Measurements from ENCODE around the gene GZMM.
A peak's percentile ranks its signal among the peaks of the same experiment; 100 is the strongest.

The GZMM gene

DNA sequence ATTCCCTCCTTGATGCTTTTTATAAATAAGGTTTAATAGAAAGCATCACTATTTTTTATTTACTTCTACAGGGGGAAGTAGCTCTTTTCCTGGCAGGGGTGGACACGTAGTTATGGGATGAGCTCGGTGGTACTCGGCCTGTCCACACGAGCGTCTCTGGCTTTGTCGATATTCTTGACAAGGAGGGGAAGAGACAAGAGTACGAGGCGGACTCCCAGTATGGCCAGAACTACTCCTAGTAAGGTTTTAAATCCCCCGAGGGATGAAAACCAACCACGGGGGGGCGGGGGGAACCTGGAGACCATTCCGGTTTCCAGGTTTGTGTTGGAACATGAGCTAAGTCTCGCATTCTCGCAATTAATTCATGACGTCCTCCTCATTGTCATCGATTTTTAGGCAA lies 23.0 kb downstream of the GZMM start:
- no peak for DNase-seq (ENCODE audit: low read depth)

DNA sequence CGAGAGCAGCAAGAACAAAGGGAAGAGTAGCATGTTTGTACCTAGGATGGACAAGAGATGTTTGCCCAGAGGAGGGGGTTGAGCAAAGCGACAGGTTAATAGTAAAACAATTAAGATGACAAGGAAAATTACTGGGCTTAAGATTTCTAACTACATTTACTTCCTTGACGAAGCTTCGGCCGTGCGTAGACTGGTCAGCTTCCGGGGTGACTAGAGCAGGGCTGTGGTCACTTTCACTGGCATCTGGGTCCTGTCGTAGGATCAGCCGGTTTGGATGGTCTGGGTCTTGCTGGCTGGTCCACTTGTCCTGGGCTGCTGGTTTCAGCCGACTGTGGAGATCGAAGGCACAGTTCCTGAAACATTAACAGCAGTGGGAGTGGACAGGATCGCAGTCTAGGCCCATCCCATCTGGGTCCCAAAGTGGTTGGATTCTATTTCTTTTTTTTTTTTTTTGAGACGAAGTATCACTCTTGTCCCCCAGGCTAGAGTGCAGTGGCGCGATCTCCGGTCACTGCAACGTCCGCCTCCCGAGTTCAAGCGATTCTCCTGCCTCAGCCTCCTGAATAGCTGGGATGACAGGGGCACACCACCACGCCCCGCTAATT lies 23.5 kb downstream of the GZMM start:
- DNase-seq (ENCODE audit: low read depth): no peak

DNA sequence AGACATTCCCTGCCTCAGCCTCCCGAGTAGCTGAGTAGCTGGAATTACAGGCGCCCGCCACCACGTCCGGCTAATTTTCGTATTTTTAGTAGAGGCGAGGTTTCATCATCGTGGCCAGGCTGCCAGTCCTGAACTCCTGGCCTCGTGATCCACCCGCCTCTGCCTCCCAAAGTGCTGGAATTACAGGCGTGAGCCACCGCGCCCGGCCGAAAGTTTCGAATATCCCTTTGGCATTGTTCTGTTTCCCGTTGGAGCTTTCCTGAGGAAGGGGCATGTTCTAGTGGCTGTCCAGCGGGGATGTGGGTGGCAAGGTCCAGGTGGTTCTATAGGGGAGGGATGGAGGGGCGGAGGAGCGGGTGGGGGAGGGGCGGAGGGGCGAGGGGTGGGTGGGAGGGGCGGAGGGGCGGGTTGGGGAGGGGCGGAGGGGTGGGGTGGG lies 26.4 kb downstream of the GZMM start:
- no peak for DNase-seq (ENCODE audit: low read depth)

DNA sequence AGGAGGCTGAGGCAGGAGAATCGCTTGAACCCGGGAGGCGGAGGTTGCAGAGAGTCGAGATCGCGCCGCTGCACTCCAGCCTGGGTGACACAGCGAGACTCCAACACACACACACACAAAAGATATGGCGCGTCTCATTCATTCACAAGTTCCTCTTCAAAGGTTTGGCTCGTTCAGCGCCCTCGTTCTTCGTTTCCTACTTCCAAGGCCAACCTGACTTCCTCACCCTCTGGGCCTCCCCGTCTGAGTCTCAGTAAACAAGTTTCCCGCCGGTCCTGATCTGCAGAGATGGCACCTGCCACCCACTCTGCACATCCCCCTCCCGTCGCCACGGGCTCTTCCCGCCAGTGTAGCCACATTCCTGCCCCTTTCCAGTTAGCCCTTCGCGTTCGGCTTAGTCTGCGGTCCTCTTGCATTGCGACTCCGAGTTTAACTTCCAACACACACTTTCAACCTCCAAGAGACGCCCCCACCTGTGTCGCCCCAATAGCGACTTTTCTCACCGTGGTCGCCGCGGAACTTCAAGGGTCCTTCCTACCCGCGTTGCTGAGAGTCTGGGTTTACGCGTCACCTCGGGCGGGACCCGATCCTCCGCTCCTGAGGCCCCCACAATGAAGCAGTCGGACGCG lies 27.2 kb downstream of the GZMM start:
- peak; percentile 55 for DNase-seq (ENCODE audit: low read depth)

DNA sequence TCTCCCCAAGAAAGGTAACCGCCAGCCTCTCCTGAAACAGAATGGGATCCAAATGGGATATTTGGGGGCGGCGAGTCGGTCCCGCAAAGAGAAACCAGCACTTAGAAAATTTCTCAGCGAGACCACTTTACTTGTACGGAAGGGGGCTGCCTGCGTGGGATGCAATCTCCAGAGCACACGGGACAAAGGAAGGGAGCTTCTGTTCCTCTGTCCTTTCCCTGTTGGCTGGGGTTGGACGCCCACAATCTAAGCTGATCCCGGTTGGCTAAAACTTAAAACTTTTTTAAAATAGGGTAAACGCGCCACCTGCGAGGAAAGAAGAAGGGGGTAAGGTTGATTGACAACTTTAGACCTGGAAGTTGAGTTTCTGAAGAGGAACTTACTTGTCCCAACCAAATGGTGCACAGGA lies 27.7 kb downstream of the GZMM start:
- DNase-seq (ENCODE audit: low read depth): peak; percentile 64

DNA sequence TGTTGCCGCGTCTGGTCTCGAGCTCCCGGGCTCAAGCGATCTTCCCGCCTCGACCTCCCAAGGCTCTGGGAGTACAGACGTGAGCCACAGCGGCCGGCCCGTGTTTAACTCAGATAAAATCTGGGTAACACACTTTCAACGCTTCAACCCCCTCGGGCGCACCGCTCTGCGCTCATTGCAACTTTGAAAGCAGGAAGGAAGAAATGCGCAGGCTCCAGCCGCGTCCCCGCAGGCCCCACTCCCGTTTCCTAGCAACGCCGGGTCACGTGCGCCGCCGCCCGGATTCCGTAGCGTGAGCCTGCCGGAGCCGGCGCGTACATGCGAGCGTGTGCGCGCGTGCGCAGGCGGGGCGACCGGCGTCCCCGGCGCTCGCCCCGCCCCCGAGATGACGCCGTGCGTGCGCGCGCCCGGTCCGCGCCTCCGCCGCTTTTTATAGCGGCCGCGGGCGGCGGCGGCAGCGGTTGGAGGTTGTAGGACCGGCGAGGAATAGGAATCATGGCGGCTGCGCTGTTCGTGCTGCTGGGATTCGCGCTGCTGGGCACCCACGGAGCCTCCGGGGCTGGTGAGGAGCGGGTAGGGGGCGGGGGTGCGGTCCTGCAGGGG lies 28.4 kb downstream of the GZMM start, which contains the start of gene BSG:
Gene BSG, plus strand, starts transcription at position 457 of the 603 bp plus-strand sequence. Its CDS starts 39 bp downstream, at position 496.
- DNase-seq (ENCODE audit: low read depth): peak; percentile 99

DNA sequence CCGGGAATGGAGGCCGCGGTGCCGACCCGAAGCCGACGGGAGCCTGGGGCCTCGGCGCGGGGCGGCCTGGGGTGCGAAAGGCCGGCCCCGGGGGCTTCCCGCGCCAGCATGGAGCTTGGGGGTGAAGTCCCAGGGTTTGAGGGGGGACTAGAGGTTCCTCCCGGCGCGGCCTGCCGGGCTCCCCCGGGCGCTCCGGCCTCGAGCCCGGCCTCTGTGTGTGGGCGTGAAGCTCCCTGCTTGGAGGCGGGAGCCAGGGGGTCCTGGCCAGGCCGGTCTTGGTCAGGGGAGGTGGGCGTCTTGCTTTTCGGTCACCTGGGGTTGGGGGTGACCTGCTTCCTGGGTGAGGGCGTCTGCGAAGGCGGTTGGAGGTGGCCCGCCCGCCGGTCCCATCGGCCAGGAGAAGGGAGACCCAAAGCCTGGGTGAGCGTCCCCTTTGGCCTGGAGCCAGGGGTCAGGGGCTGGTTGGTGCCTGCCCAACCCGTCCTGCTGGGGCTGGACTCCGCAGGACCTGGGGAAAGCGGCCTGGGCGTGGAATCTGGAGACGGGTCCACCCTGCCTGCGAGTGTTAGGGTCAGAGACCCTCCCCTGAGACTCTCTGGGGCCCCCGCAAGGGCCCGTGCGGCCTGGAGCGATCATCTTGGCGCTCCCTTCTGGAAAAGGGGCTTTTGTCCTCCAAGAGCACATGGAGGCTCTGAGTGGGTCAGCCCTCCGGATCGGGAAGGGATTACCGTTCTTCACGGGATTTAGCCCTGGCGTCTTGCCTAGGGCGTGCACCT lies 29.1 kb downstream of the GZMM start:
- peak; percentile 80 for DNase-seq (ENCODE audit: low read depth)

DNA sequence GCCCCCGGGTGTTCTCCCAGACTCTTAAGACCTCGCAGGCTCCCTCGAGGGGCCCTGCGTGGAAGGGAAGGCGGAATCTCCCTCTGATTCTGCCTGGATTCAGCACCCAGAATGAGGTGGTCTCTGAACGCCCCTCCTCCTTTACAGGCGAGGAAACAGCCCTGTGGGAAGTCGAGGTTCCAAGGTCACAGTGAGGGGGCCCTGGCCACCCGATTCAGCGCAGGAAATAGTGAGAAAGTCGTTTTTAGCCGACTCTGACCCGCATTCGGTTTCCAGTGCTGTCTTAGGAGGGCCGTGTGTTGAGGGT lies 29.6 kb downstream of the GZMM start:
- no peak for DNase-seq (ENCODE audit: low read depth)

DNA sequence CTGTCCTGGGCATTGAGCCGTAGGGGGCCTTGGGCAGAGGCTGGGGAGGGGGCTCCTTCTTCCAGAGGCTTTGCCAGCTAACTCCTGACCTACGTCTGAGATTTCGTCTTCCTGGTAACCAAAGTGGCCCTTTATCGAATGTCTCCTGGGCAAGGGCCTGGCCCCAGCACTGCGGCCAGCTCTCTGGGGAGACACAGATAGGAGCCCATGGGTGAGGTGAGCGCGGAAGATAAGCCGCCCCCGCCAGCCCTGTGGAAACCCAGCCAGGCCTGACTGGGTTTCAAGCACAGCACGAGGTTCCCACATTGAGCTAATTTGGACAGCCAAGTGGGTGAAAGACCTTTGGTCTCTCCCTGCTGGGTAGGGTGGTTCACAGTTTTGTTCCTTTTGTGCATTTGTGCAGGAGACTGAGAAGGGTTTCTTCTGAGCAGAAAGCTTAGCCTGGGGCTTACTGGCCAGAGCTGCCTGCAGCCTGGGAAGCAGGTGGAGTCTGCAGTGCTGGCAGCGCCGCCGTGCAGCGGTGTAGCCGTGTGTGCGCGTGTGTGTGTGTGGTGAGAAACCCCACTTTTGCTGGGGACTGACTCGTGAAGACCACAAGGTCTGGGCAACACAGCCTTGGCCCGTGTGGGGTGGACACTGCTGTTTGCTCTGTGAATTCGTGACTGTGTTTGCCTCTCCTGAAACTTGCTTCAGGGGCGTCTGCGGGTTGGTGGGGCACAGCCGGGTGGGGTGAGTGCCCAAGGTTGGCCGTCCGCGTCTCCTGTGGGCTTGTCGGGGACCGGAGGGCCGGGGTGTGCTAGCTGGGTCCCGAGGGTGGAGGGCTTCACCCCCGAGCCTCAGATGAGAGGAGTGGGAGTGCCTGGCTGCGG lies 31.0 kb downstream of the GZMM start:
- DNase-seq (ENCODE audit: low read depth): peak; percentile 37

DNA sequence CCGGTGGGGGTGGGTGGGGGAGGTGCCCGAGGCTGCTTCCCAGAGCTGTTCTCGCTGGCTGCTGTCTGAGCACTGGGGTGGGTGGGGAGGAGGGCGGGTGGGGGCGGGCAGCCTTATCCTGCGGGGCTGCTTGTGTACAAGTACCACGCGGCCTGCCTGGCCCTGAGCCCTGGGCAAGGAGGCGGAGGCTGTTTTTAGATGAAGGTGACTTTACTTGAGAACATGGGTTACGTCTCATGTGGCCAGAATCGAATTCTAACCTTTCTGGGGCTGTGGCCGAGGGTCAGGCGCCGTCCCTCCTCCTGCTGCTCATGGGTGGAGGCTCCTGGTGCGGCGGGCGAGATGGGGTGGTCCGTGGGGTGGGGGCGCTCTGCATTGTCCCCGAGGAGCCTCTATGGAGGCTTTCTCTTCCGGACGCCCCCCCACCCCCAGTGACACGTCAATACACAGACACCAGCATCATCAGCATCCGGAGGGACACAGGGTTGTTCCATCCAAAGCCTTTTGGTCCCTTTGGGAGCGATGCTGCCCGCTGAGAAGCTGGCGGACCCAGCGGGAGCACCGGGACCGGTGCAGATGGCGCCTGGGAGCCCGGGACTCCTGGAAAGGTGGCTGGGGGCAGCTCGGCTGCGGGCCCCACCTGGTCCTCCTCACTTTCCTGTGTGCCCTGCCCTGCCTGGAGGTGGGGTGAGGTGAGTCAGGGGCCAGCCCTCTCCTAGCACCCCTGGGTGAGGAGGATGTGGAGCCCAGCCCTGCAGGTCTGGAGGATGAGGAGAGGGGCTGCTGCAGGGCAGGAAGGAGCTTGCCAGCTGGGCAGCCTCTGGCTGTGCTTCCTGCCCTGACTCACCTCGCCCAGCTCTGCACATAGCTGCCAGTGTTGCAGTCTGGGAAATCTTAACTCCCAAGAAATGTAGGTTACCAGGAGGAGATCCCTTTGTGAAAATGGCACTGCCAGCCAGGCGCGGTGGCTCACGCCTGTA lies 32.0 kb downstream of the GZMM start:
- peak; percentile 75 for DNase-seq (ENCODE audit: low read depth)

DNA sequence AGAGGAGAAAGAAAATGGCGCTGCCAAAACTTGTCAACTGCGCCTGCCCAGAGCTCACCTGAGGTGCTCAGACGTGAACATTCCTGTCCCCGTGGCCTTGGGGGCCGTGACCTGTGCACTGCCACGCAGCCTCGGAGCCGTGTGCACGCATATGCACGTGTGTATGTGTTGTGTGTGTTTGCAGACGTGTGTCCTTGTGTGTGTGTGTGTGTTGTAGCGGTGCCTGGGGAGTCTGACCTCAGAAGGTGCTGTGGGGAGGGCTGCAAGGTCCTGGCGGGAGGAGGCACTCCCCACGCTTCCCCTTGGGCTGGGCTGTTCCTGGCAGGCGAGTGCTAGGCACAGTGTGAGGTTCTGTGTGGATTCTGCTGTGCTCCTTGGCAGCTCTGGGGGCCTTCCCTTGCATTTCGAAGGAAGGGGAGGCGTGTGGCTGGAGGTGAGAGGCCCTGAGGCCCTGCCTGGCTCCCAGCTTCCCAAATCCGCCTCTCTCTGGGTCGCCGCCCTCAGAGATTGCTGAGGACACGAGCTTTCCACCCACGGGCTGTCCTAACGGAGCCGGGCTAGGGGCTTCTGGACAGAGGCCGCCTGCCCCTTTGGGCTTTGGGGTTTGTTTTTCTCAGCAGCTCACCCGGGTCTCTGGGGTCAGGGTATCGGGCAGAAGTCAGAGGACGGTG lies 33.0 kb downstream of the GZMM start:
- no peak for DNase-seq (ENCODE audit: low read depth)

DNA sequence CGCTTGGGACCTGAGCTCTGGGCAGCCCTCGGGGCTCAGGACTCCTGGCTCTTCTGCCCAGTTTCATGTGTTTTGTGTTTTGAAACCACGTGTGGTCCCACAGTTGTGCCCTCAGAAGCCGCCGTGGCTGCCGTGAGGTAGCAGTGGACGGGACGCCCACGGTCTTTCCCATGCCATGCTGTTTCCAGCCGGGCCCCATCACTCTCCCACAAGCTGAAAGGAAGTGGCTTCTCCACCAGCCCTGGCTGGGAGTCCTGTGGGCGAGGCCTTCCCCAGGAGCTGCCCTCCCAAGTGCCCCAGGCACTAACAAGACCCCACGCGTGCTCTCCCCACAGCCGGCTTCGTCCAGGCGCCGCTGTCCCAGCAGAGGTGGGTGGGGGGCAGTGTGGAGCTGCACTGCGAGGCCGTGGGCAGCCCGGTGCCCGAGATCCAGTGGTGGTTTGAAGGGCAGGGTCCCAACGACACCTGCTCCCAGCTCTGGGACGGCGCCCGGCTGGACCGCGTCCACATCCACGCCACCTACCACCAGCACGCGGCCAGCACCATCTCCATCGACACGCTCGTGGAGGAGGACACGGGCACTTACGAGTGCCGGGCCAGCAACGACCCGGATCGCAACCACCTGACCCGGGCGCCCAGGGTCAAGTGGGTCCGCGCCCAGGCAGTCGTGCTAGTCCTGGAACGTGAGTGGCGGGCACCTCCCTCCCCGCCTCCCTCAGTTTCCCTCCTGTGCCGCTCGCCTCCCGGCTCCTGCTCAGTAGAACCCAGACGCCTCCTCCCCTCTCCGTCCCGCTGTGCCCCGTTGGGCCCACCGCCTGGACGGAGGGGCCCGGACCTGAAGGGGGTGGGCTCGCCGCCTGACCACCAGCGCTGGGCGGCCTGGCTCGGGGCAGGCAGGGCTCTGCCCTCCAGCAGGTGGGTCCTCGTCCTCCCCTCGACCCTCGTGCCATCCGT lies 33.9 kb downstream of the GZMM start:
- no peak for DNase-seq (ENCODE audit: low read depth)

DNA sequence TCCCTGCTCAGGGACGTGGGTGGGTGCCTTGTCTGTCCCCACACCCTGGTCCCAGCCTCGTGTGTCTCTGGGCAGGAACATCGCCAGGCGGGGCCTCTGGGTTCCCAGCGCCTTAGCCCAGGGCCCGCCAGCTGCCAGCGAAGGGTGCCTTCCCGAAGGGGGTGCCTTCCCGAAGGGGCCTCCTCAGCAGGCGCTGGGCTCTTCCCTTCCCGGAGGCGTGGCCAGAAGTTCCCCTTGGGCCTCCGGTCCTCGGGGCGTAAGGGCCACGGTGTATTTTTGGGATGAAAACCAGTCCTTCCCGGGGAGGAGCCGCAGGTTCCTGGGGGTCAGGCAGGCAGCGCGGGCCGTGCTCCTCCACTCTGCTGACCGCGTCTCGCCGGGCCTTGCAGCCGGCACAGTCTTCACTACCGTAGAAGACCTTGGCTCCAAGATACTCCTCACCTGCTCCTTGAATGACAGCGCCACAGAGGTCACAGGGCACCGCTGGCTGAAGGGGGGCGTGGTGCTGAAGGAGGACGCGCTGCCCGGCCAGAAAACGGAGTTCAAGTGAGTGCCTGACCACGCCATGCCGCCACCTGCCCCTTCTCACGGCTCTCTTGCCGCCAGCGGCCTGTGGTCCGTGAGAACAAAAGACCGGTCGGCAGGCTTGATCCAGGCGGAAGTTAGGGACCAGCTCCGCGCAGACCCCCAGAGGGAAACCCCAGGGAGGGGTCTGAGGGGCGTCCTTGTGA lies 35.4 kb downstream of the GZMM start:
- no peak for DNase-seq (ENCODE audit: low read depth)

DNA sequence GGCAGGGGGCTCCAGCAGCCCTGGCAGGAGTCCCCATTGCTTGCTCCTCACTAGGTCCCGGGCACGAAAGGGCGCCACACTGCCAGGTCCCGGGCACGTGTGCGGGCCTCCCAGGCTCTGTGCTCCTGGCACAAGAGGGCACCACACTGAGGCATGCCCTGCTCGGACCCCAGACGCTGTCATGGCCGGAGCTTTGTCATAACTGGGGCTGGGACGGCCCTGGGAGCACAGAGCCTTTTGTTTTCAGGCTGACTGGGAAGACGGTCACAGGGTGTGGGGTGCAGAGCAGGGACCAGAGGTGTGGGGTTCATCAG lies 35.9 kb downstream of the GZMM start:
- DNase-seq (ENCODE audit: low read depth): no peak

DNA sequence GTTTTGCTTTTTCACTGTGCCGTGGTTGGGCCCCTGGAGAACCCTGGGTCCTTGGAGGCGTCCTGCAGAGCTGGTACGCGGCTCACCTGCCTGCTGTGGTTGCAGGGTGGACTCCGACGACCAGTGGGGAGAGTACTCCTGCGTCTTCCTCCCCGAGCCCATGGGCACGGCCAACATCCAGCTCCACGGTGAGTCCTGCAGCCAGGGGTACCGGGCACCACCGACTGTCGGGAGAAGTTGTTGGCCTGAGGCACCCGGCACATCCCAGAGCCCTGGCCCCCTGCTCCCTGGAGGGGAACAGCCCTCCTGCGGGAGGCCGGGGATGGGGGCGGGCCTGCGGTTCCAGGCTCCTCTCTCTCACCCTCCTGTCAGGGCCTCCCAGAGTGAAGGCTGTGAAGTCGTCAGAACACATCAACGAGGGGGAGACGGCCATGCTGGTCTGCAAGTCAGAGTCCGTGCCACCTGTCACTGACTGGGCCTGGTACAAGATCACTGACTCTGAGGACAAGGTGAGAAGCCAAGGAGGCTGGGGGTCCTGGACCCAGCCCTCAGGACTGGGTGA lies 36.5 kb downstream of the GZMM start:
- DNase-seq (ENCODE audit: low read depth): no peak

DNA sequence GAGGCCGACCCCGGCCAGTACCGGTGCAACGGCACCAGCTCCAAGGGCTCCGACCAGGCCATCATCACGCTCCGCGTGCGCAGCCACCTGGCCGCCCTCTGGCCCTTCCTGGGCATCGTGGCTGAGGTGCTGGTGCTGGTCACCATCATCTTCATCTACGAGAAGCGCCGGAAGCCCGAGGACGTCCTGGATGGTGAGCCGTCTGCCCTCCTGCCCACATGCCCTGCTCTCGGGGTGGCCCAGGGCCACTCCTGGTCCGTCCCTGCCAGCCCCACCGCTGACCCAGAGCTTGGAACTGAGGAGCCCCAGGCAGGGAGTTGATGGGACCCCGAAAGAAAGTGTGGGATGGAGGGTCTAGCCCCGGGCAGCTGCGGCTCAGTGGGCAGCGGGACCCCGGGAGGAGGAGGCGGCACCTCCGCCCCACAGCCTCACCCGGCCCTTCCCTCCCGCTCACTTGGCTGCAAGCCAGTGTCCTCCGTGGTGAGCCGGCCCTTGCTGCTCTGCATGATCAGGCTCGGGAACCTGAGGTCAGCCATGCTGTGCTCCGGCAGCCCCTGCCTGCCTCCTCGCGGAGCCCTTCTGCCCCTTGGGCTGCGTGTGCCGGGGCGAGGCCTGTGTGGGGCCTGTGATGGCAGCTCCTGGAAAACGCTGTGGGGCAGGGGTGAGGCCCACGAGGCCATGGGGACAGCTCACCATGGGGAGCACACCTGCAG lies 37.7 kb downstream of the GZMM start:
- DNase-seq (ENCODE audit: low read depth): no peak

DNA sequence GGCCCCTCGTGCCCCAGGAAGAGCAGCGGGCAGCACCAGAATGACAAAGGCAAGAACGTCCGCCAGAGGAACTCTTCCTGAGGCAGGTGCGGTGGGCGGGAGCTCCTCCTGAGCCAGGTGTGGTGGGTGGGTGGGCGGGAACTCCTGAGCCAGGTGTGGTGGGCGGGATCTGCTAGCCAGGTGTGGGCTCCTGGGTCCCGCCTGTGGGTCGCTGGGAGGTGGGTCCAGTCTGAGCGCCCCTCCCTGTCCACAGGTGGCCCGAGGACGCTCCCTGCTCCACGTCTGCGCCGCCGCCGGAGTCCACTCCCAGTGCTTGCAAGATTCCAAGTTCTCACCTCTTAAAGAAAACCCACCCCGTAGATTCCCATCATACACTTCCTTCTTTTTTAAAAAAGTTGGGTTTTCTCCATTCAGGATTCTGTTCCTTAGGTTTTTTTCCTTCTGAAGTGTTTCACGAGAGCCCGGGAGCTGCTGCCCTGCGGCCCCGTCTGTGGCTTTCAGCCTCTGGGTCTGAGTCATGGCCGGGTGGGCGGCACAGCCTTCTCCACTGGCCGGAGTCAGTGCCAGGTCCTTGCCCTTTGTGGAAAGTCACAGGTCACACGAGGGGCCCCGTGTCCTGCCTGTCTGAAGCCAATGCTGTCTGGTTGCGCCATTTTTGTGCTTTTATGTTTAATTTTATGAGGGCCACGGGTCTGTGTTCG lies 38.8 kb downstream of the GZMM start:
- DNase-seq (ENCODE audit: low read depth): peak; percentile 84

Measured in ELR (cell line).